Hindlimb muscle (tissue), 1 donor: Measurements from ENCODE around the gene WWC2. TPM values are rescaled to one million over a fixed set of nuclear protein-coding genes. Genes with fewer than 3 reads are reported as not detected.
"Not testable (repeated sequence)": the region's sequence is repeated elsewhere in the genome, so short reads cannot be mapped to it uniquely, and the experiment has no call there.

Experiments used
- DNase-seq: peaks from one replicate; pipeline ENCODE4 v3.0.0-alpha.2; 2013
- polyA plus RNA-seq: library from polyadenylated mRNA; unstranded; fragments of 120-200 nt; gene quantifications from one replicate; pipeline ENCODE4 v1.2.1, GENCODE V29; 2013; ENCODE audit not compliant: insufficient read length

WWC2 gene
- polyA plus RNA-seq, 1 donor: 21.1 TPM

- no peak for DNase-seq
Observed at GRCh38 chr4:183100827-183101226, 1.8 kb downstream of the WWC2 start.

GRCh38 chr4:183101956-183102480 is 3.0 kb downstream of the WWC2 start:
- DNase-seq: no peak

- no peak for DNase-seq
Observed at GRCh38 chr4:183105092-183105491, 6.0 kb downstream of the WWC2 start.

GRCh38 chr4:183106839-183107238 is 7.8 kb downstream of the WWC2 start:
- no peak for DNase-seq

GRCh38 chr4:183107891-183108459 is 8.9 kb downstream of the WWC2 start:
- DNase-seq: no peak

GRCh38 chr4:183110244-183110643 is 11.2 kb downstream of the WWC2 start:
- no peak for DNase-seq

- DNase-seq: no peak
Observed at GRCh38 chr4:183111452-183111885, 12.4 kb downstream of the WWC2 start.

- DNase-seq: no peak
Observed at GRCh38 chr4:183118141-183118540, 19.1 kb downstream of the WWC2 start.

GRCh38 chr4:183118585-183118984 is 19.5 kb downstream of the WWC2 start:
- no peak for DNase-seq

- not testable (repeated sequence) for DNase-seq
Observed at GRCh38 chr4:183121660-183122059, 22.6 kb downstream of the WWC2 start.

- no peak for DNase-seq
Observed at GRCh38 chr4:183124228-183124627, 25.2 kb downstream of the WWC2 start.

- no peak for DNase-seq
Observed at GRCh38 chr4:183124865-183125264, 25.8 kb downstream of the WWC2 start.

- DNase-seq: no peak
Observed at GRCh38 chr4:183129125-183129524, 30.1 kb downstream of the WWC2 start.

- no peak for DNase-seq
Observed at GRCh38 chr4:183129675-183130074, 30.6 kb downstream of the WWC2 start.

- DNase-seq: no peak
Observed at GRCh38 chr4:183130328-183131155, 31.5 kb downstream of the WWC2 start.

GRCh38 chr4:183132081-183132480 is 33.0 kb downstream of the WWC2 start:
- no peak for DNase-seq

GRCh38 chr4:183132865-183133264 is 33.8 kb downstream of the WWC2 start:
- no peak for DNase-seq

GRCh38 chr4:183136855-183137254 is 37.8 kb downstream of the WWC2 start:
- DNase-seq: no peak

GRCh38 chr4:183139058-183139750 is 40.1 kb downstream of the WWC2 start:
- no peak for DNase-seq

- DNase-seq: no peak
Observed at GRCh38 chr4:183139972-183140570, 41.0 kb downstream of the WWC2 start.

- no peak for DNase-seq
Observed at GRCh38 chr4:183140911-183141320, 41.9 kb downstream of the WWC2 start.

- DNase-seq: no peak
Observed at GRCh38 chr4:183141997-183142396, 42.9 kb downstream of the WWC2 start.
